GM21619 (cell line): ENCODE measurements around the gene ZDHHC7.
"Not testable (repeated sequence)": the region's sequence is repeated elsewhere in the genome, so short reads cannot be mapped to it uniquely, and the experiment has no call there.

Experiments
- ATAC-seq: cut with Tn5 transposase; IDR thresholded peaks from one replicate; pipeline ENCODE4 v1.9.1; 2021; ENCODE audit not compliant: unreplicated experiment

ZDHHC7 gene

GRCh38 chr16:85010931-85011845, at the start of gene ZDHHC7:
ZDHHC7 (minus strand) TSS chr16:85011535; CDS start chr16:84990618, 20,917 bp downstream.
- peak; percentile 88 for ATAC-seq

GRCh38 chr16:85058909-85059308, 47.6 kb upstream of the ZDHHC7 start:
- no peak for ATAC-seq

GRCh38 chr16:85057948-85058347, 46.6 kb upstream of the ZDHHC7 start:
- no peak for ATAC-seq

GRCh38 chr16:85057212-85057889, 46.0 kb upstream of the ZDHHC7 start:
- ATAC-seq: no peak

- no peak for ATAC-seq
Observed at GRCh38 chr16:85056211-85056748, 44.9 kb upstream of the ZDHHC7 start.

- peak; percentile 86 for ATAC-seq
Observed at GRCh38 chr16:85055493-85056210, 44.3 kb upstream of the ZDHHC7 start.

GRCh38 chr16:85054948-85055492, 43.7 kb upstream of the ZDHHC7 start:
- no peak for ATAC-seq

- not testable (repeated sequence) for ATAC-seq
Observed at GRCh38 chr16:85054321-85054720, 43.0 kb upstream of the ZDHHC7 start.

- no peak for ATAC-seq
Observed at GRCh38 chr16:85052536-85052935, 41.2 kb upstream of the ZDHHC7 start.

GRCh38 chr16:85051683-85052082, 40.3 kb upstream of the ZDHHC7 start:
- ATAC-seq: no peak

- no peak for ATAC-seq
Observed at GRCh38 chr16:85051067-85051581, 39.8 kb upstream of the ZDHHC7 start.

- no peak for ATAC-seq
Observed at GRCh38 chr16:85049706-85050305, 38.5 kb upstream of the ZDHHC7 start.

- no peak for ATAC-seq
Observed at GRCh38 chr16:85048921-85049562, 37.7 kb upstream of the ZDHHC7 start.

GRCh38 chr16:85047867-85048455, 36.6 kb upstream of the ZDHHC7 start:
- no peak for ATAC-seq

GRCh38 chr16:85046931-85047866, 35.9 kb upstream of the ZDHHC7 start:
- ATAC-seq: no peak

GRCh38 chr16:85046472-85046916, 35.2 kb upstream of the ZDHHC7 start:
- no peak for ATAC-seq

- ATAC-seq: no peak
Observed at GRCh38 chr16:85045641-85046471, 34.5 kb upstream of the ZDHHC7 start.
